ENCODE data around the gene ASTN2.

DNA sequence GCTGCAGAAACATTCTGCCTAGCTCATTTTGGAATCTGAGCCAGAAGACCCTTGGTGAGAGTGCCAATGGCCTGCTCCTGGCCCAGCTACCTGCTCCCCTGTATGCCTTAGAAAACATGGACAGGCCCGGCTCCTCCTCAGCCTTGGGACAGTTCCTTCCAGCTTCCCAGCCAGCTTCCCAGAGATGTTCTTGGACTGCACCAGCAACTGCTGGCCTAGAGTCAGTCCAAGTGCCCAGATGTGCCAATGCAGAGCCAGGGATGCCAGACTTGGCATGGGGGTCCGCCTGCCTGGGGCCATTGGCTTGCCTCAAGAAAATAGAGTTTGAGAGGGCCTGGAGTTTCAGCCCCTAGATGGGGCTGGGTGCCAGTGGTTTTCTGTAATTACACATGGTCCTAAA, 870.0 kb downstream of the ASTN2 start:
- TF ChIP-seq EZH2 (IDR thresholded peaks at IDR 0.05; ENCODE audit: borderline replicate concordance, low read depth, low read length, severe bottlenecking) (no peak), CTCF (IDR thresholded peaks at IDR 0.05; ENCODE audit: borderline replicate concordance, extremely low read depth, low read length, poor library complexity, severe bottlenecking) (no peak)

Data from DND-41 (cell line).